H1 (cell line): ENCODE data around the gene SLC4A8. TPM values are rescaled to one million over a fixed set of nuclear protein-coding genes. Genes with fewer than 3 reads are reported as not detected.

Experiments used
- CTCF ChIA-PET: fragments of 300-600 bp; sonication (Branson Sonifier 250); formaldehyde crosslinking; loops from one replicate; lab custom pipeline; 2021; ENCODE audit not compliant: partially characterized antibody; lab: Charles Lee
- POLR2A ChIA-PET: fragments of 300-600 bp; sonication (Branson Sonifier 250); formaldehyde crosslinking; loops from one replicate; lab custom pipeline; 2021; ENCODE audit warnings: inconsistent platforms; ENCODE audit not compliant: partially characterized antibody; lab: Charles Lee
- DNase-seq, 2 experiments: peaks; one replicate each; pipeline versions ENCODE4 v3.0.0 to v3.0.0-alpha.2; 2010 to 2022; ENCODE audit warnings: low spot score in 2 of 2, low read depth in 1 of 2, mixed read lengths in 1 of 2
- FAIRE-seq: peaks from 2 replicates; lab custom pipeline; 2011; peaks lifted over from hg19 to GRCh38; lab: Jason Lieb, UNC
- H2AFZ ChIP-seq: 2 replicates; pipeline ENCODE4 v1.8.1; 2012; ENCODE audit warnings: low read length, inconsistent platforms
- H2AK5ac ChIP-seq: 2 replicates; pipeline ENCODE4 v1.6.1; 2013; ENCODE audit warnings: low read depth, low read length
- H2BK120ac ChIP-seq: replicated peaks from 2 replicates; pipeline ENCODE3; 2013; ENCODE audit warnings: low read depth, low read length, inconsistent platforms
- H2BK12ac ChIP-seq: 2 replicates; pipeline ENCODE4 v1.6.1; 2013; ENCODE audit warnings: low read depth, low read length
- H2BK15ac ChIP-seq: 2 replicates; pipeline ENCODE4 v1.6.1; 2013; ENCODE audit warnings: low read length
- H2BK20ac ChIP-seq: 2 replicates; pipeline ENCODE4 v1.6.1; 2013; ENCODE audit warnings: low read length
- H2BK5ac ChIP-seq: 2 replicates; pipeline ENCODE4 v1.6.1; 2013; ENCODE audit warnings: low read depth, low read length
- H3K14ac ChIP-seq: 2 replicates; pipeline ENCODE4 v1.6.1; 2013; ENCODE audit warnings: inconsistent platforms; ENCODE audit not compliant: insufficient read length
- H3K18ac ChIP-seq: 2 replicates; pipeline ENCODE4 v1.6.1; 2013; ENCODE audit warnings: low read length; ENCODE audit errors: extremely low read depth
- H3K23ac ChIP-seq: 2 replicates; pipeline ENCODE4 v1.6.1; 2013; ENCODE audit warnings: inconsistent platforms; ENCODE audit not compliant: insufficient read length
- H3K23me2 ChIP-seq: 2 replicates; pipeline ENCODE4 v1.6.1; 2013; ENCODE audit warnings: low read depth, low read length
- H3K27ac ChIP-seq: 2 replicates; pipeline ENCODE4 v1.6.1; 2011; ENCODE audit warnings: low read depth, low read length, inconsistent platforms
- H3K27me3 ChIP-seq, 4 experiments: replicated peaks in 1 of 4; 1 replicate in 1 of 4; 2 replicates in 3 of 4; pipeline versions ENCODE4 v1.6.1 to v1.8.1; 2011 to 2013; ENCODE audit warnings: low read length in 3 of 4, mild to moderate bottlenecking in 3 of 4, inconsistent platforms in 2 of 4, mixed read lengths in 2 of 4, moderate library complexity in 1 of 4; ENCODE audit not compliant: control insufficient read depth in 3 of 4, insufficient read depth in 3 of 4; ENCODE audit errors: extremely low read depth in 1 of 4
- H3K36me3 ChIP-seq, 4 experiments: 2 replicates each; pipeline versions ENCODE4 v1.6.1 to v1.8.1; 2011 to 2013; ENCODE audit warnings: mild to moderate bottlenecking in 4 of 4, low read length in 3 of 4, moderate library complexity in 2 of 4, control low read depth in 1 of 4, inconsistent platforms in 1 of 4; ENCODE audit not compliant: insufficient read depth in 4 of 4, control insufficient read depth in 2 of 4
- H3K4ac ChIP-seq: replicated peaks from 2 replicates; pipeline ENCODE3; 2013; ENCODE audit warnings: low read length, low read depth, mixed read lengths, inconsistent platforms; ENCODE audit not compliant: insufficient read length
- H3K4me1 ChIP-seq, 4 experiments: replicated peaks in 1 of 4; 1 replicate in 1 of 4; 2 replicates in 3 of 4; pipeline versions ENCODE4 v1.6.1 to v1.8.1; 2011 to 2013; ENCODE audit warnings: low read length in 3 of 4, inconsistent platforms in 2 of 4, mixed read lengths in 1 of 4; ENCODE audit not compliant: insufficient read depth in 4 of 4, control insufficient read depth in 3 of 4
- H3K4me2 ChIP-seq, 2 experiments: 2 replicates each; pipeline versions ENCODE4 v1.6.1 to v1.8.1; 2011 to 2013; ENCODE audit warnings: low read depth in 2 of 2, low read length in 2 of 2, control low read depth in 1 of 2, inconsistent platforms in 1 of 2, mild to moderate bottlenecking in 1 of 2; ENCODE audit not compliant: insufficient read depth in 1 of 2
- H3K4me3 ChIP-seq, 4 experiments: fragments of 200-600, 300-600 bp in 1 of 4; sonication (generic), shearing (Covaris generic), sonication (Bioruptor Twin) in 1 of 4; 2 replicates each; pipeline versions ENCODE4 v1.5.1 to v1.8.1; 2011 to 2016; ENCODE audit warnings: low read length in 4 of 4, low read depth in 3 of 4, control low read depth in 2 of 4, inconsistent platforms in 2 of 4, mild to moderate bottlenecking in 2 of 4, mixed read lengths in 1 of 4, moderate library complexity in 1 of 4; ENCODE audit not compliant: insufficient read depth in 2 of 4; ENCODE audit errors: extremely low read depth in 1 of 4
- H3K56ac ChIP-seq: replicated peaks from 2 replicates; pipeline ENCODE3; 2013; ENCODE audit warnings: low read depth, mild to moderate bottlenecking, mixed read lengths, low read length, inconsistent platforms; ENCODE audit not compliant: insufficient read length
- H3K79me1 ChIP-seq: 2 replicates; pipeline ENCODE4 v1.6.1; 2013; ENCODE audit warnings: low read depth, low read length, control low read depth
- H3K79me2 ChIP-seq, 2 experiments: 2 replicates each; pipeline versions ENCODE4 v1.6.1 to v1.8.1; 2012 to 2013; ENCODE audit warnings: low read length in 2 of 2, mild to moderate bottlenecking in 2 of 2, inconsistent platforms in 1 of 2; ENCODE audit not compliant: insufficient read depth in 2 of 2, control insufficient read depth in 1 of 2
- H3K9ac ChIP-seq, 4 experiments: replicated peaks in 1 of 4; 1 replicate in 1 of 4; 2 replicates in 3 of 4; pipeline versions ENCODE4 v1.6.1 to v1.8.1; 2011 to 2013; ENCODE audit warnings: low read depth in 3 of 4, low read length in 3 of 4, control low read depth in 2 of 4, mild to moderate bottlenecking in 2 of 4, moderate library complexity in 2 of 4, inconsistent platforms in 1 of 4; ENCODE audit errors: extremely low read depth in 1 of 4
- H3K9me3 ChIP-seq, 2 experiments: 2 replicates each; pipeline versions ENCODE4 v1.6.1 to v1.8.1; 2012 to 2013; ENCODE audit warnings: mild to moderate bottlenecking in 2 of 2, moderate library complexity in 2 of 2, control low read depth in 1 of 2, inconsistent platforms in 1 of 2, low read depth in 1 of 2, low read length in 1 of 2, mixed read lengths in 1 of 2; ENCODE audit not compliant: insufficient read depth in 2 of 2
- H4K20me1 ChIP-seq, 2 experiments: replicated peaks in 1 of 2; 2 replicates each; pipeline versions ENCODE3 to v1.8.1; 2011 to 2013; ENCODE audit warnings: inconsistent platforms in 2 of 2, low read length in 2 of 2, mild to moderate bottlenecking in 1 of 2; ENCODE audit not compliant: insufficient read depth in 2 of 2, control insufficient read depth in 1 of 2
- H4K5ac ChIP-seq: 2 replicates; pipeline ENCODE4 v1.6.1; 2013; ENCODE audit warnings: low read length, low read depth, mixed read lengths, inconsistent platforms; ENCODE audit not compliant: insufficient read length
- H4K8ac ChIP-seq: 2 replicates; pipeline ENCODE4 v1.8.0; 2013; ENCODE audit warnings: mild to moderate bottlenecking, moderate library complexity, low read length, inconsistent platforms; ENCODE audit not compliant: insufficient read depth; ENCODE audit errors: extremely low read depth
- H4K91ac ChIP-seq: replicated peaks from 2 replicates; pipeline ENCODE3; 2013; ENCODE audit warnings: low read length, mixed read lengths, inconsistent platforms; ENCODE audit not compliant: insufficient read length
- BACH1 ChIP-seq: IDR thresholded peaks from 2 replicates; pipeline ENCODE4 v1.6.1; 2012; ENCODE audit warnings: low read length, improper control_type of control experiment
- KDM1A ChIP-seq: fragments of 200-600, 300-600 bp; sonication (generic); IDR thresholded peaks from 2 replicates; pipeline ENCODE4 v1.7.1; 2016; ENCODE audit warnings: mild to moderate bottlenecking, low read length, borderline replicate concordance
- WGBS, 2 experiments: shearing (Covaris generic) in 1 of 2; methylation state at CpG; one replicate each; pipeline versions ENCODE4 v1.1.6 to v1.1.7; 2013 to 2015; ENCODE audit warnings: low lambda C conversion rate in 2 of 2, mixed read lengths in 2 of 2, inconsistent platforms in 1 of 2, low coverage in 1 of 2, missing lambda C conversion rate in 1 of 2; ENCODE audit not compliant: insufficient replicate concordance in 2 of 2, insufficient coverage in 1 of 2, insufficient read length in 1 of 2; ENCODE audit errors: extremely low coverage in 1 of 2, missing lambda C conversion rate in 1 of 2; 5-methylcytosine and 5-hydroxymethylcytosine counted together
- polyA plus RNA-seq, 7 experiments: library from polyadenylated mRNA; depleted of rRNA in 3 of 7; stranded (reverse) in 5 of 7; unstranded in 2 of 7; fragments of >200 nt in 5 of 7; fragments of 200-250 nt in 2 of 7; gene quantifications; 1 replicate in 5 of 7; 2 replicates in 1 of 7; 4 replicates in 1 of 7; pipeline versions ENCODE4 v1.2.1 to v1.2.3, GENCODE V29; 2011 to 2013; ENCODE audit warnings: missing spikeins in 2 of 7, mixed read lengths in 2 of 7
- total RNA-seq: library from RNA; stranded (reverse); fragmentation: NEBNext Ultra II Directional; extraction: Animal tissue kit (Norgen Biotek cat#: 25700); gene quantifications from 2 replicates; pipeline ENCODE4 v1.2.1, GENCODE V29; 2021

Gene SLC4A8
- total and polyA plus RNA-seq, 2 of the 8 experiments (the other 6 are each of a cell fraction or from before 2014, with no cell fraction given): 11.2 to 13.4 TPM

GRCh38 chr12:51482929-51483697, 58.5 kb downstream of the SLC4A8 start:
- H2AK5ac ChIP-seq: no peak overlapping the region
- H2BK12ac ChIP-seq: no peak overlapping the region
- H2AFZ ChIP-seq: no peak overlapping the region
- H2BK120ac ChIP-seq: no peak overlapping the region
- H3K18ac ChIP-seq: no peak overlapping the region
- no peaks in the 10 kb centered on the region for H3K79me1 ChIP-seq
- no peak overlapping the region for H2BK20ac ChIP-seq
- no peaks in the 10 kb centered on the region for H3K27me3 ChIP-seq
- H3K14ac ChIP-seq: no peak overlapping the region
- no peaks in the 10 kb centered on the region; a peak in 1 of 8 replicates for H3K36me3 ChIP-seq
- no peaks in the 10 kb centered on the region for H3K23me2 ChIP-seq
- H3K4me1 ChIP-seq: no peaks in the 10 kb centered on the region
- no peak overlapping the region for H3K4ac ChIP-seq
- H4K8ac ChIP-seq: no peak overlapping the region
- no peak for DNase-seq
- H3K4me2 ChIP-seq: no peak overlapping the region
- CTCF ChIA-PET: interaction anchor here (0.5 kb wide), 1 partner anchor 11 kb away, joined by 3 read pairs; no protein-coding TSS in a partner anchor
- no peak overlapping the region for H3K27ac ChIP-seq
- no peak for FAIRE-seq
- H4K91ac ChIP-seq: no peak overlapping the region
- 81% methylated on average over 3 of the region's 3 CpGs; no CpG with 5 or more reads in 1 of the 2 experiments for WGBS, 2 experiments
- no peak overlapping the region for H2BK5ac ChIP-seq
- H4K5ac ChIP-seq: no peak overlapping the region
- H3K23ac ChIP-seq: no peak overlapping the region
- POLR2A ChIA-PET: no interaction called here
- no peak overlapping the region for H3K4me3 ChIP-seq
- H4K20me1 ChIP-seq: no peaks in the 10 kb centered on the region
- H3K9me3 ChIP-seq: no peaks in the 10 kb centered on the region
- no peak overlapping the region for H3K9ac ChIP-seq
- no peak overlapping the region for H3K56ac ChIP-seq
- TF ChIP-seq BACH1: no peak
- TF ChIP-seq KDM1A: no peak
- H2BK15ac ChIP-seq: no peak overlapping the region
- no peaks in the 10 kb centered on the region for H3K79me2 ChIP-seq
